ENCODE results near the gene LGALS8. TPM values are rescaled to one million over a fixed set of nuclear protein-coding genes. Genes with fewer than 3 reads are reported as not detected.

LGALS8 gene
- total and polyA plus RNA-seq, 2 of the 4 experiments (the other 2 are of a cell fraction) = 41.3 to 57.7 TPM

- H3K9me3 ChIP-seq (ENCODE audit: control insufficient read depth, insufficient read depth, low read length) = no peaks in the 10 kb centered on the region
- ChIA-PET CTCF (no interaction called here), POLR2A (ENCODE audit: unreplicated experiment) (no interaction called here)
- DNase-seq = no peak
- H2AFZ ChIP-seq (replicated peaks; ENCODE audit: low read length, poor library complexity) = no peak overlapping the region
- H4K20me1 ChIP-seq (ENCODE audit: insufficient read depth, low read length) = no peaks in the 10 kb centered on the region
- TF ChIP-seq, protein P1, sequence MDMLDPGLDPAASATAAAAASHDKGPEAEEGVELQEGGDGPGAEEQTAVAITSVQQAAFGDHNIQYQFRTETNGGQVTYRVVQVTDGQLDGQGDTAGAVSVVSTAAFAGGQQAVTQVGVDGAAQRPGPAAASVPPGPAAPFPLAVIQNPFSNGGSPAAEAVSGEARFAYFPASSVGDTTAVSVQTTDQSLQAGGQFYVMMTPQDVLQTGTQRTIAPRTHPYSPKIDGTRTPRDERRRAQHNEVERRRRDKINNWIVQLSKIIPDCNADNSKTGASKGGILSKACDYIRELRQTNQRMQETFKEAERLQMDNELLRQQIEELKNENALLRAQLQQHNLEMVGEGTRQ (IDR thresholded peaks at IDR 0.05; ENCODE audit: low read depth, low read length) = no peak
- no peak for TF ChIP-seq FOS (IDR thresholded peaks at IDR 0.05; ENCODE audit: low read depth, low read length)
- no peak for TF ChIP-seq CHD1 (IDR thresholded peaks at IDR 0.05; ENCODE audit: low read depth, low read length)
- no peak for TF ChIP-seq BHLHE40 (IDR thresholded peaks at IDR 0.05; ENCODE audit: low read depth, low read length)
- no peak for TF ChIP-seq POLR2A (IDR thresholded peaks at IDR 0.05; ENCODE audit: low read depth, low read length)
- dilution Hi-C loops (cut with HindIII; ENCODE audit: low sequenced_read_pairs, unreplicated experiment) (no loop called here), in situ Hi-C loops (cut with MboI; ENCODE audit: low sequenced_read_pairs) (no loop called here), intact Hi-C loops (cut with micrococcal nuclease) (loop anchor here (5.0 kb wide), 1 partner anchor 1099 kb away; no protein-coding TSS in a partner anchor)
- H4K8ac ChIP-seq (ENCODE audit: low read depth in 2 of 2, low read length in 2 of 2) = no peak overlapping the region
- WGBS, 2 experiments (ENCODE audit: extremely low coverage in 2 of 2, insufficient read length in 1 of 2) = no CpG with 5 or more reads among the region's 6 CpGs
- no TSS peak for BruUV-seq (replicated peaks)
- H3K4me3 ChIP-seq (ENCODE audit: insufficient read depth, low read depth, low read length) = no peak overlapping the region
- H3K56ac ChIP-seq (ENCODE audit: extremely low read depth, insufficient read depth, low read length) = no peak overlapping the region
- no peak overlapping the region for H4K91ac ChIP-seq (ENCODE audit: insufficient read depth, low read depth, low read length)
- H2AK5ac ChIP-seq (ENCODE audit: low read depth, low read length) = no peak overlapping the region
- no peak overlapping the region for H3K18ac ChIP-seq (ENCODE audit: low read depth, low read length)
- H3K36me3 ChIP-seq (ENCODE audit: control insufficient read depth, insufficient read depth, low read length) = no peaks in the 10 kb centered on the region
- no peak overlapping the region for H2BK15ac ChIP-seq (ENCODE audit: low read depth, low read length)
- ATAC-seq (ENCODE audit: low read depth) = no peak
- no peak overlapping the region for H2AK9ac ChIP-seq (replicated peaks; ENCODE audit: low read depth, low read length, poor library complexity)
- no peak overlapping the region for H3K23ac ChIP-seq (ENCODE audit: low read depth, low read length)
- no peak overlapping the region for H2BK20ac ChIP-seq (ENCODE audit: low read depth, low read length)
- no peak overlapping the region for H3K4ac ChIP-seq (ENCODE audit: low read depth, low read length)
- H3K79me1 ChIP-seq (ENCODE audit: low read depth in 1 of 2, low read length in 2 of 2) = no peaks in the 10 kb centered on the region
- no peak overlapping the region for H4K5ac ChIP-seq (ENCODE audit: low read depth, low read length)
- H3K4me2 ChIP-seq (ENCODE audit: low read depth, low read length) = no peak overlapping the region
- no peaks in the 10 kb centered on the region; the same call in 1 of the 2 replicates for H3K27me3 ChIP-seq (ENCODE audit: control insufficient read depth, insufficient read depth, low read length)
- H2BK5ac ChIP-seq (ENCODE audit: low read depth, low read length, poor library complexity, severe bottlenecking) = no peak overlapping the region
- no peak overlapping the region for H3K27ac ChIP-seq (ENCODE audit: insufficient read depth, low read length)
- H2BK120ac ChIP-seq (ENCODE audit: low read depth, low read length) = no peak overlapping the region
- H3K9me1 ChIP-seq (ENCODE audit: insufficient read depth, low read length) = no peaks in the 10 kb centered on the region
- H3K14ac ChIP-seq (replicated peaks; ENCODE audit: low read depth, low read length) = no peak overlapping the region
- no peaks in the 10 kb centered on the region; the same call in 1 of the 2 replicates for H3K4me1 ChIP-seq (ENCODE audit: control insufficient read depth, insufficient read depth, low read length)
- H3K9ac ChIP-seq (ENCODE audit: low read depth, low read length) = no peak overlapping the region
Measured at GRCh38 chr1:236497908-236498307, 25.9 kb upstream of the LGALS8 start.

All from IMR-90 (cell line).